ENCODE measurements around the gene GGN.
"Not testable (repeated sequence)": the region's sequence is repeated elsewhere in the genome, so short reads cannot be mapped to it uniquely, and the experiment has no call there.

GGN gene

GRCh38 chr19:38411041-38411712 lies 23.3 kb upstream of the GGN start:
- no peak for DNase-seq

DNA sequence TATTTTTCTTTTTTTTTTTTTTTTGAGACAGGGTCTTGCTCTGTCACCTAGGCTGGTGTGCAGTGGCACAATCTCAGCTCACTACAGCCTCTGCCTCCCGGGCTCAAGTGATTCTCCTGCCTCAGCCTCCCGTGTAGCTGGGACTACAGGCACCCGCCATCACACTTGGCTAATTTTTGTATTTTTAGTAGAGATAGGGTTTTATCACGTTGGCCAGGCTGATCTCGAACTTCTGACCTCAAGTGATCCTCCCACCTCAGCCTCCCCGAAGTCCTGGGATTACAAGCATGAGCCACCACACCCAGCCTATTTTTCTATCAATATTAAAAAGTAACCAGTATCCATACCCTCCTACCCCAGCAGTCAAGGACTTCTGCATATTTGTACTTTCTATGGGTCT lies 22.6 kb upstream of the GGN start:
- not testable (repeated sequence) for DNase-seq

DNA sequence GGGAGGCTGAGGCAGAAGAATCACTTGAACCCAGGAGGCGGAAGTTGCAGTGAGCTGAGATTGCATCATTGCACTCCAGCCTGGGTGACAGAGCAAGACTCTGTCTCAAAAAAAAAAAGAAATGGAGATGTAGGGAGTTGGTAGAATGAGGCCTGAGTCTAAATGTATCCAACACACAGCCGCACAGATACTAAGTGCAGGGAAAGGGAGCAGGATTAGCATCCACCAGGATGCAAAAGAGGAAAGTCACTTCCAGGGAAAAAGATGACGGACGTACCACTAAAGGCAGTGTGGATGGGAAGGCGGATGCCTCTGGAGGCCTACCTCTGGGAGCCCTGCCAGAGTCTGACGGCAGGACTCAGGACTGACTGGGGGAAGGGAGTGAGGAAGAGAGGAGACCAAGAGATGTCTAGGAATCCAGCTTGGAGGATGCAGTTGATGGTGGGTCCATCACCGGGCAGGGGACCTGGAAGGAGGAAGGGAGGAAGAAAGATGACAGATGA lies 21.8 kb upstream of the GGN start:
- no peak for DNase-seq

DNA sequence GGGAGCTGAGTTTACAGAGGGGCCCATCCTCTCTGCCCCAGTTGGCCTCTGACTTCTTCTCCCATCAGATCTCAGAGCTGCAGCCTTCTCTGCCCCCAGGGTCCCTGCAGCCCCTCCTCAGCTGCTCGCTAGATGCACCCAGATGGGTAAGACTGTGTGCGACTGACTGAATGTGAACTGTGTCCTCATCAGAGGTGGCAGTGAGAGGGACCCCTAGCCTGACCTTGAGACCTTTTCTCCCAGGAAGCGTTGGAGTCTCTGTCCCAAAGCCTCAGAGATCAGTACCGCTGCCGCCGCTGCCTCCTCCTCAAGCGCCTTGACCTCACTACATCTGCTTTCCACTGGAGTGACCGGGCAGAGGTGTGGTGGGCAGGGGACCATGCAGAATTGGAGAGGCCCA lies 17.4 kb upstream of the GGN start:
- DNase-seq = no peak

GRCh38 chr19:38404858-38405257 lies 17.0 kb upstream of the GGN start:
- DNase-seq = no peak

GRCh38 chr19:38402967-38403674 lies 15.3 kb upstream of the GGN start, which contains the start of gene FAM98C:
Gene FAM98C, plus strand, starts transcription at chr19:38403093. Its CDS starts 61 bp downstream, at chr19:38403154.
- DNase-seq = peak; percentile 96

DNA sequence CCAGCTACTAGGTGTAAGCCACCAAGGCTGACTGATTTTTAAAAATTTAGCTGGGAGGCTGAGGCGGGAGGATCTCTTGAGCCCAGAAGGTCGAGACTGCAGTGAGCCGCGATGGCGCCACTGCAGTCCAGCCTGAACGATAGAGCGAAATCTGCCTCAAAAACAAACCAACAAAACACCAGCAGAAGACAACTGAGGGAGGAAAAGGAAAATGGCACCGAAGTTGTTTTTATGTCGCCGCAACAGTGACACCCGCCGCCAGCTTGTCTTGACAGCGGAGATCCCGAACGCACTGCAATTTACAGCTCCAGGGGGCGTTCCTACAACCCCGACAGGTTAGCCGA lies 14.8 kb upstream of the GGN start:
- DNase-seq = no peak

DNA sequence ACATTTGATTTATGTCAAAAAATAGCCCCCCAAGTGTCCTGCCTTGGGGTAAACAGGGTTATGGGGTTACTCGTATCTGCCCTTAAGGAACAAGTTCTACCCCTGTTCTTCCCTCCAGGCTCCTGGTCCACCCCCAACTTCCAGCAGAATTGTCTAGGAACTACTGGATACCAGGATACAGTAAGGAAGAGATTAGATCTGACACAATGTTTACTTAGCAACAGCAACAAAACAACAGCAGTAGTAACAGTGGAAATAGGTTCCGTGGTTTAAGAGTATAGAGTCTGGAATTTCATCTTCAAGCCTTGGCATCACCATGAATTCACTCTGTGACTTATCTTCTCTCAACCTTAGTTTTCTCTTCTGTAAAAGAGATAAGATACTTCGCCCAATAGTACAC lies 13.3 kb upstream of the GGN start:
- DNase-seq = no peak

- DNase-seq = no peak
Measured at GRCh38 chr19:38400361-38400760, 12.5 kb upstream of the GGN start.

DNA sequence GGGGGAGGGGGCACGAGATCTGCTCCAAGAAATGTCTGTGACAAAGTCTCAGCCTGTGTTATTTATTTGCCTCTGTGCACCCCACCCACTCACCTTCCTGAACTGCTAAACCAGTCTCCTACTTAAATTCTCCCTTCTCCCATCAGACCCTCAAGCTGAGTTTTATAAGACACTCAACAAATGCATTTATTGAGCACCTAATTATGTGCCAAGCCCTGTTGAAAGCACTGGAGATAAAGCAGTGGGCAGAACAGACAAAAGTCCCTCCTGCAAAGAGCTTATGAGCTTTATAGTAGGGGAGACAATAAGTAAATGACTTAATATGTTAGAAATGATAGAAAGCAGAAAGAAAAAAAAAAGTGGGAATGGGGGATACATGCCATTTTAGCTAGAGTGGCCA lies 11.7 kb upstream of the GGN start:
- no peak for DNase-seq

- DNase-seq = no peak
Measured at GRCh38 chr19:38399081-38399480, 11.2 kb upstream of the GGN start.

- no peak for DNase-seq
Measured at GRCh38 chr19:38395381-38396114, 7.7 kb upstream of the GGN start.

- no peak for DNase-seq
Measured at GRCh38 chr19:38394488-38394887, 6.7 kb upstream of the GGN start.

DNA sequence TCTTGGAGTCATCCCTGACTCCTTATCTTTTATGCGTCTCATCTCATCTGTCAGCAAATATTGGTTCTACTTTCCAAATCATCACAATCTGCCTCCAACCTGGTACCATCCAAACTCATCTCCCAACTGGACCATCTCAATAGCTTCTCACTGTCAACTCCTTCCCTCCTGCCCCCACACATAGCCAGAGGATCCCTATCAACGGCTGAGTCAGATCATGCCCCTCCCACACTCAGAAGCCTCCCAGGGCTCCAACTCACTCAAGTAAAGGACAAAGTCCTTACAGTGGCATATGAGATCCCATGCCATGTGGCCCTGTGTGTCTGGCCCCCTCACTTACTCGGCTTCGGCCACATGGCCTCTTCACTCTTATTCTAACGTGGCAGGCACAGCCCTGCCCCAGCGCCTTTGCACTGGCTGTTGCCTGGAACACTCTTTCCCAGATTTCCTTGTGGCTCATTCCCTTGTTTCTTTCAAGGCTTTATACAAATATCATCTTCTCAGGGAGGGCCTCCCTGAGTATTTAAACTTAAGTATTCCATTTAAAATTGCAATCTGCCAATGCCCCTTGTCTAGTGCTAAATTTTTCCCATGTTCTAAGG lies 5.0 kb upstream of the GGN start:
- no peak for DNase-seq

DNA sequence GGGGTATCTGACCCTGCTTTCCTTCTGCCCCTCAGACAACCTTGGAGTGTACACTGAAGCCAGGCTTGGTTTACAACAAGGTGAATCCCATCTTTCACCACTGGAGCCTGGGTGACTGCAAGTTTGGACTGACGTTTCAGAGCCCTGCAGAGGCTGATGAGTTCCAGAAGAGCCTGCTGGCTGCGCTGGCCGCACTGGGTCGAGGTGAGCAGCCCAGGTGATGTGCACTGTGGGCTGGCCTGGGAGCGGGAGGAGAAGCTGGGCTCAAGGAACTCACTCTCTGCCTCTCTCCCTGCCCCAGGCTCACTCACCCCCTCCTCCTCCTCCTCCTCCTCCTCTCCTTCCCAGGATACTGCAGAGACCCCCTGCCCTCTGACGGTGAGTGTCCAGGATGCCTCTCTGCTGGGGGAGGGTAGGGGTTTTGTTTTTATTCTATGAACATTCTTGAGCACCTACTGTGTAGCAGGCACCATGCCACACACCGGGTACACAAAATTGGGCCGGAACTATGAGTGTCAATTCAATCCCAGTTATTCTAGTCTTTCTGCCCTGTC lies 4.2 kb upstream of the GGN start:
- DNase-seq = no peak

- DNase-seq = no peak
Measured at GRCh38 chr19:38389957-38390924, 2.4 kb upstream of the GGN start.

DNA sequence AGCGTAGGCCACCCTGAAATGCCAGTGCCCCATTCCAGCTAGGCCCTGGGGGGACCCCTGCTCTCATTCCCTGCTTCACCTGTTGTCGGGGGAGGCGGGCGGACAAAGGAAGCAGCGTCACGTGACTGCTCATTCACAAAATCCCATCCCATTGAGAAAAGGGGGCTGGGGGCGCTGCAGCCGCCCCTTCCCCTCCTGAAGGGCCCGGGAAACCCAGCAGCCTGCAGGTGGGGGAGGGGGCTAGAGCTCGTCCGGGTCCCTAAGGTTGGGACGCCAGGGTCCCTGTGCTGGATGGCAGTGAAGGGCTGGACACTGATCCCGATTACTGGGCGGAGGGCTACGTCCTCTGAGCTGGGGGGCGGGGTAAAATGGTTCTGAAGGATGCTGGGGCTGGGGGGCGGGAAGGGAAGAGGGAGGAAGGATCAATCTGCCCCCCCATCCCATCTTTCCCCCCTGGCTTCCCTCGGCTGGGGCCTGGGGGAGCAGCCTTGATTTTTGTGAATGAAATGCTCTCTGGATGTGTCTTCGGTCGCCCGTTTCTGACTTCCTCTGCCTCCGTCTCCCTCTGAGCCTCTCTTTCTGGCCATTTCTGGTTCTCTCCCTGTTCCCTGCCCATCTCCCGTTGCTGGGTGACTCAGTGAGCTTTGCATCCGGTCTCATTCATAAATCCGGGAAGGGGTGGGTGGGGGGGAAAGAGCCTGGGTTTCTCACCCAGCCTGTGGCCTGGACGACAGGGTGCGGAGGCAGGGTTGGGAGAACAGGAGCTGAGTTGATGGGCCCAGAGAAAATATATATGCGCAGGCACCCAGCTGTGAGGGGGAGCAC lies 1.5 kb upstream of the GGN start:
- DNase-seq = no peak

DNA sequence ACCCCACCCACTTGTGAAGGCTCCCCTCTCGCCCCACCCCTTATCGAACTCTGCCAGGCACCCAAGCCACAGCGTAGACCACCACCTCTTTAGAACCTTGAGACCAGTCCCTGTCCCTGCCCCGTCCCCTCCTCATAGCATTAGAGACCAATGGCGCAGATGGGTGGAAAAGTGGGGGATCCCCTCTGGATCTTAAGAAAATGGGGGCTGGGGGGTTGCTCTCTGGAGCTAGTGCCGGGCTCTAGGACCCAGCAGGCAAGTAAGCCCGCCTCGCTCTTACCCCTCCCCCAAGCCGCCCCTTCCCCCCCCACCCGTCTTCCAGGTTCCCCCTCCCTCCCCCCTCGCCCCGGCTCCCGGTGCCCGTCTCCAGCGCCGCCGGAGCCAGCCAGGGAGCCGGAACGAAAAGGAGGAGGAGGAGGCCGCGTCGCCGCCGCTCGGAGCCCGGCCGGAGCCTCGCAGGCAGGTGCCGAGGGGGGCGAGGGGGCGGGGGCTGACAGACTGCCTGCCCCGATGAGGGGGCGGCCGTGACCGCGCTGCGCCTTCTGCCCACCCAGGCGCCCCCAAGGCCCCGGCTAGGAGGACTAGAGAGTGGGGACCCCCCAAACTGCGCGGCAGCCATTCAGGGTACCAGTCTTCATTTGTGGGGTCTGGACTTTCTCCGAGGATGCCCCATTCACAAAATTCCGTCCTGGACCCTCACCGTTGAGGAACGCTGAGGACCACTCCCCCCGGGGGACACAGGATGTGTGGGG lies 691 bp upstream of the GGN start, which contains the start of gene SPRED3:
TSS of gene SPRED3 (plus strand) at position 349 of the 752 bp plus-strand sequence. CDS start 1,606 bp downstream, outside the sequence.
- DNase-seq = peak; percentile 66

DNA sequence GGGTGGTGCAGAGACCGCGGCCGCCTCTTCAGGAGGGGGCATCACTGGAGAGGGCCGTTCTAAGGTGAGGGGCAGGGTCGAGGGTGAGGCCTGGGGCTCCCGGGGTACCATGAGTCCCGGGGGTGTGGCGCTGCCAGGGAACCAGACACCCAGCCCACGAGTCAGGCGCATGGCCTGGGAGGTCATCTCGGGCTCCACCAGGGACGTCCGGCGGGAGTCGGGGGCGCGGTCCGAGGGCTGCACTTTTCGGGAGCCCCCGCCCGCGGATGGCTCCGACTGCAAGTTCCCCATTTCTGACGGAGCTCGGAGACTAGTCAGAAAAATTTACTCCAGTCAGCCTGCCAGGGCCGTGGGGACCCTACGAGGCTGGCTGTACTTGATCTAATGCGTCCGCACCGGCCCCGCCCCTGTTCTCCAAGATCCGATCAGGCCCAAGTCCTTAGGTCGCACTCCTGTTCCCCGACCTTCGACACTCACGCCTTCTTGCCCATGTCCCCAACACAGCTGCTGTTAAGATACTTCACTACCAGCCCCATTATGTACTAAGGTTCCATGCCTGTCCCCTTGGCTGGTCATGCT lies 774 bp downstream of the GGN start:
- no peak for DNase-seq
